IMR-90 (cell line): ENCODE results near the gene RNU6-1. TPM values are rescaled to one million over a fixed set of nuclear protein-coding genes. Genes with fewer than 3 reads are reported as not detected.

Experiments used
- ATAC-seq: fragments of 200-7000 bp; cut with Tn5 transposase; 2 replicates; pipeline ENCODE4 v1.9.1; 2020; ENCODE audit warnings: low read depth, mild to moderate bottlenecking, moderate library complexity
- BruUV-seq: library from RNA; stranded (reverse); fragments of 400-500 nt; replicated peaks from 2 replicates; lab custom pipeline; 2021; lab: Mats Ljungman, UMichigan
- CTCF ChIA-PET: fragments of 300-600 bp; formaldehyde crosslinking; extraction: SDS; loops from one replicate; lab custom pipeline; 2021; ENCODE audit warnings: antibody characterized with exemption; lab: Yijun Ruan, JAX
- POLR2A ChIA-PET: fragments of 300-600 bp; sonication (Branson Sonifier 250); formaldehyde crosslinking; loops from one replicate; lab custom pipeline; 2022; ENCODE audit warnings: antibody characterized with exemption; ENCODE audit not compliant: unreplicated experiment; lab: Charles Lee
- DNase-seq: peaks from one replicate; pipeline ENCODE4 v3.0.0; 2013
- H2AFZ ChIP-seq: replicated peaks from 2 replicates; pipeline ENCODE3; 2013; ENCODE audit warnings: low read length, mild to moderate bottlenecking; ENCODE audit not compliant: poor library complexity
- H2AK5ac ChIP-seq: 2 replicates; pipeline ENCODE4 v1.6.1; 2013; ENCODE audit warnings: low read depth, low read length, inconsistent platforms
- H2AK9ac ChIP-seq: replicated peaks from 2 replicates; pipeline ENCODE3; 2013; ENCODE audit warnings: mild to moderate bottlenecking, low read depth, low read length, moderate library complexity; ENCODE audit not compliant: poor library complexity
- H2BK120ac ChIP-seq: 2 replicates; pipeline ENCODE4 v1.6.1; 2013; ENCODE audit warnings: low read depth, low read length, inconsistent platforms
- H2BK15ac ChIP-seq: 3 replicates; pipeline ENCODE4 v1.6.1; 2013; ENCODE audit warnings: low read depth, low read length, inconsistent platforms
- H2BK20ac ChIP-seq: 2 replicates; pipeline ENCODE4 v1.6.1; 2013; ENCODE audit warnings: low read depth, mild to moderate bottlenecking, inconsistent platforms, low read length, moderate library complexity
- H2BK5ac ChIP-seq: 2 replicates; pipeline ENCODE4 v1.6.1; 2013; ENCODE audit warnings: mild to moderate bottlenecking, low read depth, low read length, inconsistent platforms; ENCODE audit not compliant: poor library complexity, severe bottlenecking
- H3K14ac ChIP-seq: replicated peaks from 2 replicates; pipeline ENCODE4 v1.6.1; 2013; ENCODE audit warnings: low read depth, low read length, inconsistent platforms
- H3K18ac ChIP-seq: 2 replicates; pipeline ENCODE4 v1.6.1; 2013; ENCODE audit warnings: low read depth, low read length, control low read depth
- H3K23ac ChIP-seq: 2 replicates; pipeline ENCODE4 v1.6.1; 2013; ENCODE audit warnings: low read depth, low read length, inconsistent platforms
- H3K27ac ChIP-seq: 2 replicates; pipeline ENCODE4 v1.5.1; 2013; ENCODE audit warnings: mild to moderate bottlenecking, control low read depth, low read length; ENCODE audit not compliant: insufficient read depth
- H3K27me3 ChIP-seq: 2 replicates; pipeline ENCODE4 v1.6.1; 2013; ENCODE audit warnings: low read length; ENCODE audit not compliant: control insufficient read depth, insufficient read depth
- H3K36me3 ChIP-seq: 2 replicates; pipeline ENCODE4 v1.6.1; 2013; ENCODE audit warnings: low read length, mixed read lengths; ENCODE audit not compliant: control insufficient read depth, insufficient read depth
- H3K4ac ChIP-seq: 2 replicates; pipeline ENCODE4 v1.6.1; 2013; ENCODE audit warnings: low read depth, low read length, inconsistent platforms
- H3K4me1 ChIP-seq: 2 replicates; pipeline ENCODE4 v1.6.1; 2013; ENCODE audit warnings: low read length, mixed read lengths; ENCODE audit not compliant: control insufficient read depth, insufficient read depth
- H3K4me2 ChIP-seq: 2 replicates; pipeline ENCODE4 v1.6.1; 2013; ENCODE audit warnings: low read depth, mild to moderate bottlenecking, control low read depth, low read length, moderate library complexity
- H3K4me3 ChIP-seq: 2 replicates; pipeline ENCODE4 v1.5.1; 2013; ENCODE audit warnings: low read depth, mild to moderate bottlenecking, control low read depth, low read length, moderate library complexity; ENCODE audit not compliant: insufficient read depth
- H3K56ac ChIP-seq: 2 replicates; pipeline ENCODE4 v1.6.1; 2013; ENCODE audit warnings: low read length, inconsistent platforms; ENCODE audit not compliant: insufficient read depth; ENCODE audit errors: extremely low read depth
- H3K79me1 ChIP-seq, 2 experiments: 2 replicates each; pipeline ENCODE4 v1.6.1; 2013; ENCODE audit warnings: low read length in 2 of 2, inconsistent platforms in 1 of 2, low read depth in 1 of 2
- H3K9ac ChIP-seq: 2 replicates; pipeline ENCODE4 v1.6.1; 2013; ENCODE audit warnings: low read depth, low read length, control low read depth
- H3K9me1 ChIP-seq: 2 replicates; pipeline ENCODE4 v1.6.1; 2013; ENCODE audit warnings: low read length, inconsistent platforms; ENCODE audit not compliant: insufficient read depth
- H3K9me3 ChIP-seq: 2 replicates; pipeline ENCODE4 v1.6.1; 2013; ENCODE audit warnings: low read length; ENCODE audit not compliant: control insufficient read depth, insufficient read depth
- H4K20me1 ChIP-seq: 2 replicates; pipeline ENCODE4 v1.6.1; 2013; ENCODE audit warnings: low read length, inconsistent platforms; ENCODE audit not compliant: insufficient read depth
- H4K5ac ChIP-seq: 2 replicates; pipeline ENCODE4 v1.6.1; 2013; ENCODE audit warnings: mild to moderate bottlenecking, low read depth, low read length, control low read depth
- H4K8ac ChIP-seq, 2 experiments: 2 replicates each; pipeline ENCODE4 v1.6.1; 2013; ENCODE audit warnings: low read depth in 2 of 2, low read length in 2 of 2, control low read depth in 1 of 2, inconsistent platforms in 1 of 2
- H4K91ac ChIP-seq: 2 replicates; pipeline ENCODE4 v1.6.1; 2013; ENCODE audit warnings: low read depth, low read length, inconsistent platforms; ENCODE audit not compliant: insufficient read depth
- BHLHE40 ChIP-seq: fragments of 150-350 bp; IDR thresholded peaks from 2 replicates; pipeline ENCODE4 v1.6.1; 2016; ENCODE audit warnings: mild to moderate bottlenecking, low read depth, low read length
- CEBPB ChIP-seq: IDR thresholded peaks from 2 replicates; pipeline ENCODE4 v1.6.1; 2012; ENCODE audit warnings: low read depth, low read length, improper control_type of control experiment
- CTCF ChIP-seq: conservative IDR thresholded peaks from 2 replicates; pipeline ENCODE4 v1.5.1; 2012; ENCODE audit warnings: mild to moderate bottlenecking, low read depth, low read length, improper control_type of control experiment
- ELK1 ChIP-seq: fragments of 150-350 bp; IDR thresholded peaks from 2 replicates; pipeline ENCODE4 v1.6.1; 2016; ENCODE audit warnings: low read depth, mild to moderate bottlenecking, low read length, moderate library complexity, borderline replicate concordance
- FOS ChIP-seq: fragments of 150-350 bp; IDR thresholded peaks from 2 replicates; pipeline ENCODE4 v1.6.1; 2016; ENCODE audit warnings: low read depth, low read length
- MAFK ChIP-seq: IDR thresholded peaks from 2 replicates; pipeline ENCODE4 v1.6.1; 2012; ENCODE audit warnings: low read depth, low read length, improper control_type of control experiment
- MAZ ChIP-seq: IDR thresholded peaks from 2 replicates; pipeline ENCODE4 v1.6.1; 2012; ENCODE audit warnings: low read depth, mild to moderate bottlenecking, low read length, improper control_type of control experiment, moderate library complexity, borderline replicate concordance
- MXI1 ChIP-seq: IDR thresholded peaks from 2 replicates; pipeline ENCODE4 v1.6.1; 2012; ENCODE audit warnings: low read depth, mild to moderate bottlenecking, low read length, moderate library complexity, borderline replicate concordance
- NFE2L2 ChIP-seq: fragments of 150-350 bp; IDR thresholded peaks from 2 replicates; pipeline ENCODE4 v1.6.1; 2016; ENCODE audit warnings: low read depth, mild to moderate bottlenecking, low read length
- RAD21 ChIP-seq: IDR thresholded peaks from 2 replicates; pipeline ENCODE4 v1.6.1; 2012; ENCODE audit warnings: low read length, improper control_type of control experiment
- RCOR1 ChIP-seq: IDR thresholded peaks from 2 replicates; pipeline ENCODE4 v1.6.1; 2012; ENCODE audit warnings: mild to moderate bottlenecking, low read length, improper control_type of control experiment; ENCODE audit not compliant: insufficient replicate concordance
- RFX5 ChIP-seq: IDR thresholded peaks from 2 replicates; pipeline ENCODE4 v1.8.0; 2012; ENCODE audit warnings: low read depth, mild to moderate bottlenecking, low read length, moderate library complexity
- SMC3 ChIP-seq: fragments of 150-350 bp; IDR thresholded peaks from 2 replicates; pipeline ENCODE4 v1.6.1; 2016; ENCODE audit warnings: low read depth, mild to moderate bottlenecking, antibody characterized with exemption, low read length, moderate library complexity
- USF2 ChIP-seq: fragments of 150-350 bp; IDR thresholded peaks from 2 replicates; pipeline ENCODE4 v1.6.1; 2017; ENCODE audit warnings: mild to moderate bottlenecking, antibody characterized with exemption, low read length, low read depth
- WGBS, 2 experiments: methylation state at CpG; one replicate each; pipeline versions ENCODE4 v1.1.5 to v1.1.7; 2013; ENCODE audit warnings: missing lambda C conversion rate in 2 of 2; ENCODE audit not compliant: insufficient read length in 1 of 2; ENCODE audit errors: extremely low coverage in 2 of 2; 5-methylcytosine and 5-hydroxymethylcytosine counted together
- dilution Hi-C: fragments of 300-500 bp; cut with HindIII; formaldehyde crosslinking; loops from one replicate; pipeline ENCODE4 v1.14.3; 2018; ENCODE audit warnings: low sequenced_read_pairs; ENCODE audit not compliant: unreplicated experiment
- in situ Hi-C: fragments of 300-500 bp; cut with MboI; formaldehyde crosslinking; loops from 3 replicates; pipeline ENCODE4 v1.14.3; 2019; ENCODE audit warnings: low sequenced_read_pairs, inconsistent platforms, mixed read lengths
- intact Hi-C: fragments of 100-400 bp; cut with micrococcal nuclease; formaldehyde crosslinking; loops from 2 replicates; pipeline ENCODE4 v1.10.0; 2022
- polyA plus RNA-seq, 3 experiments: library from polyadenylated mRNA; depleted of rRNA; stranded (reverse); fragments of >200 nt; gene quantifications; 2 replicates each; pipeline ENCODE4 v1.2.3, GENCODE V29; 2012; ENCODE audit warnings: low replicate concordance in 1 of 3
- total RNA-seq: library from RNA; depleted of rRNA; stranded (reverse); fragments of >200 nt; gene quantifications from 2 replicates; pipeline ENCODE4 v1.2.3, GENCODE V29; 2012

Gene RNU6-1
- total and polyA plus RNA-seq, 2 of the 4 experiments (the other 2 are of a cell fraction) = not detected

- DNase-seq = no peak
- in situ Hi-C loops = no loop called here
- CTCF ChIA-PET = interaction anchor here (1.0 kb wide), 1 partner anchor 325 kb away, joined by 4 read pairs; no protein-coding TSS in a partner anchor
- TF ChIP-seq CEBPB (no peak), RAD21 (no peak), RFX5 (no peak), NFE2L2 (no peak), MXI1 (no peak), FOS (no peak), USF2 (no peak), MAFK (no peak), BHLHE40 (no peak), CTCF (no peak), ELK1 (no peak), RCOR1 (no peak), SMC3 (no peak), MAZ (no peak)
Measured at GRCh38 chr15:67825881-67826716, 13.7 kb downstream of the RNU6-1 start.

More at GRCh38 chr15:67825881-67826716, 13.7 kb downstream of the RNU6-1 start:
- Histone ChIP-seq H3K9me3 (peaks cover 17% of the 10 kb centered on the region), H3K9me1 (no peaks in the 10 kb centered on the region; the same call in 1 of the 2 replicates), H3K4me1 (peaks cover 3% of the 10 kb centered on the region; the same call in 1 of the 2 replicates), H4K5ac (no peak overlapping the region), H3K9ac (no peak overlapping the region), H3K4me3 (no peak overlapping the region), H2BK5ac (no peak overlapping the region), H2BK15ac (no peak overlapping the region), H3K4ac (no peak overlapping the region), H4K8ac (no peak overlapping the region), H3K56ac (no peak overlapping the region), H4K91ac (no peak overlapping the region), H4K20me1 (peaks cover 28% of the 10 kb centered on the region), H3K23ac (peak overlapping the region; percentile 51; the same call in 1 of the 2 replicates), H2AK5ac (no peak overlapping the region), H3K27me3 (peaks cover 95% of the 10 kb centered on the region), H2BK20ac (no peak overlapping the region), H3K27ac (no peak overlapping the region), H2BK120ac (no peak overlapping the region), H3K14ac (no peak overlapping the region), H2AK9ac (no peak overlapping the region), H2AFZ (peak overlapping the region; percentile 49), H3K18ac (no peak overlapping the region), H3K36me3 (no peaks in the 10 kb centered on the region), H3K4me2 (peak overlapping the region; percentile 31; the same call in 1 of the 2 replicates), H3K79me1 (no peaks in the 10 kb centered on the region)
- 6% methylated on average over 59 of the region's 77 CpGs; no CpG with 5 or more reads in 1 of the 2 experiments for WGBS, 2 experiments
- ATAC-seq = no peak
- POLR2A ChIA-PET = no interaction called here
- BruUV-seq = no TSS peak
- dilution Hi-C loops = no loop called here
- intact Hi-C loops = no loop called here
